ENCODE results near the gene ERI3.

Gene ERI3

DNA sequence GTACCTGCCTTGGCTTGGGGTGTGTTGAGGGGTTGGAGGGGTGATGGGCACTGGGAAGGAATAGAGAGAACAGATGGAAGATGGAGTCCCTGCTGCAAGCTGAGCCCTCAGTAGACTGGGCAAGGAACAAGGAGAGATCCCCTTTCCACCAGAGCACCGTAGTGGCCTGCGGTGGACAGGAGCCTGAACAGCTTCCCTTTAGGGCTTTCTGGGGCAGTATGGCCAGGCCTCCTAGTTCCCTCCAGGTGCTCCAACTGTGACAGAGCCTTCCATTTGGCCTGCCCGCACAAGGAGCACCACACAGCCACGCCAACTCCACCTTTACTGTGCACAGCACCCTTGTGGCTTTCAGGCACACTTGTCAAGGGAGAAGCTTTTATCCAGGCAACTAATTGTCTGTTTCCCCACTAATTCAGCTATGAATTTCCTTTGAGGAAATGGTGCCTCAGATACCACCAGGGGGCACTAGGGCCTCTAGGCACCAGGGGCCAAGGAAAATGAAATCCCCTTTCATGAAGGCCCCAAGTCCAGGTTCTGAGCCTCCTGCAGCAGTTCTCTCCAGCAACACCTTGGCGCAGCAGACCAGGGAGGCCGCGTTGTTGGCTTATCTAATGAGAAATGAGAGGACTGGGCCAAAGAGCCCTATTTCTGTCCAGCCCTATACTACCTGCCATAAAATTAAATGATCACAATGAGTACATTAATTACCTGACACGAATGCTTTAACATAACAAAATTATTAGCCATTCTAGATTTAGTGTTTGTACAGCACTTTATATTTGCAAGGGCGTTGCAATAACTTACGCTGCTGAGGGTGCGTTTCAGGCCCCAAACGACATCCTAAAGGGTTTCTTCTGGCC, 23.1 kb upstream of the ERI3 start:
- DNase-seq (ENCODE audit: insufficient read length, low spot score) (no peak), FAIRE-seq (no peak)
- TF ChIP-seq, protein P1, sequence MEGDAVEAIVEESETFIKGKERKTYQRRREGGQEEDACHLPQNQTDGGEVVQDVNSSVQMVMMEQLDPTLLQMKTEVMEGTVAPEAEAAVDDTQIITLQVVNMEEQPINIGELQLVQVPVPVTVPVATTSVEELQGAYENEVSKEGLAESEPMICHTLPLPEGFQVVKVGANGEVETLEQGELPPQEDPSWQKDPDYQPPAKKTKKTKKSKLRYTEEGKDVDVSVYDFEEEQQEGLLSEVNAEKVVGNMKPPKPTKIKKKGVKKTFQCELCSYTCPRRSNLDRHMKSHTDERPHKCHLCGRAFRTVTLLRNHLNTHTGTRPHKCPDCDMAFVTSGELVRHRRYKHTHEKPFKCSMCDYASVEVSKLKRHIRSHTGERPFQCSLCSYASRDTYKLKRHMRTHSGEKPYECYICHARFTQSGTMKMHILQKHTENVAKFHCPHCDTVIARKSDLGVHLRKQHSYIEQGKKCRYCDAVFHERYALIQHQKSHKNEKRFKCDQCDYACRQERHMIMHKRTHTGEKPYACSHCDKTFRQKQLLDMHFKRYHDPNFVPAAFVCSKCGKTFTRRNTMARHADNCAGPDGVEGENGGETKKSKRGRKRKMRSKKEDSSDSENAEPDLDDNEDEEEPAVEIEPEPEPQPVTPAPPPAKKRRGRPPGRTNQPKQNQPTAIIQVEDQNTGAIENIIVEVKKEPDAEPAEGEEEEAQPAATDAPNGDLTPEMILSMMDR (IDR thresholded peaks at IDR 0.05; ENCODE audit: insufficient read depth, missing control alignments) = peak; percentile 73

DNA sequence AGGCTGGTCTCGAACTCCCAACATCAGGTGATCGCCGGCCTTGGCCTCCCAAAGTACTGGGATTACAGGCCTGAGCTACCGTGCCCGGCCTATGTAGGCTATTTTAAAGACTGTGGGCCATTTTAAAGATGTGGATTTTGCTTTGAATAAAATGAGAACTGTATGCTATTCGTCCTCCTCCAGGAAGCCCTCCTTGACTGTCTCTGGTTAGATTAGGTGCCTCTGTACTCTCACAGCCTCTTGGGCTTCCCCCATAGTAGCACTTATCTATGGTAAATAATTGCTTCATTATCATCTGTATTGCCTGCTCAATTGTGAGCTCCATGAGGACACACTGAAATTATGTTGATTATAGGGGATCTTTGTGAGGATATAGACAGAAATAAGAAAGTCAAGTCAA, 20.5 kb upstream of the ERI3 start:
- DNase-seq (ENCODE audit: insufficient read length, low spot score) (no peak), FAIRE-seq (no peak)
- TF ChIP-seq, protein P1 (IDR thresholded peaks at IDR 0.05; ENCODE audit: insufficient read depth, missing control alignments) = no peak

DNA sequence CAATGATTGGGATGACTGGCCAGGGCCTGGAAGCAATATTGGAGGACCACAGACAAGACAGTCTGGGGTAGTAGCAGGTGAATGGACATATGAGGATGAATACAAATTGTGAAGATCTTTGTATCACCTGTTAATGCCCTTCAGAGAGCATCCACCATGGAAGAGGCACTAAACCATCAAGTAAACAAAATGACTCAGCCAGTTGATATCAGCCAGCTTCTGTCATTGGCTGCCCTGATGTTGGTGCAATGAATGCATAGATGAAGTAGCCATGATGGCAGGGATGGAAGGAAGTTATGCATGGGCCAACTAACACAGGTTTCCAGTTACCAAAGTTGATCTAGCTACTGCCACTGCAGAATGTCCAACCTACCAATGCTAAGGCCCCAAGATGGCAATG, 16.1 kb upstream of the ERI3 start:
- no peak for DNase-seq (ENCODE audit: insufficient read length, low spot score)
- FAIRE-seq = no peak
- TF ChIP-seq, protein P1 (IDR thresholded peaks at IDR 0.05; ENCODE audit: insufficient read depth, missing control alignments) = no peak

DNA sequence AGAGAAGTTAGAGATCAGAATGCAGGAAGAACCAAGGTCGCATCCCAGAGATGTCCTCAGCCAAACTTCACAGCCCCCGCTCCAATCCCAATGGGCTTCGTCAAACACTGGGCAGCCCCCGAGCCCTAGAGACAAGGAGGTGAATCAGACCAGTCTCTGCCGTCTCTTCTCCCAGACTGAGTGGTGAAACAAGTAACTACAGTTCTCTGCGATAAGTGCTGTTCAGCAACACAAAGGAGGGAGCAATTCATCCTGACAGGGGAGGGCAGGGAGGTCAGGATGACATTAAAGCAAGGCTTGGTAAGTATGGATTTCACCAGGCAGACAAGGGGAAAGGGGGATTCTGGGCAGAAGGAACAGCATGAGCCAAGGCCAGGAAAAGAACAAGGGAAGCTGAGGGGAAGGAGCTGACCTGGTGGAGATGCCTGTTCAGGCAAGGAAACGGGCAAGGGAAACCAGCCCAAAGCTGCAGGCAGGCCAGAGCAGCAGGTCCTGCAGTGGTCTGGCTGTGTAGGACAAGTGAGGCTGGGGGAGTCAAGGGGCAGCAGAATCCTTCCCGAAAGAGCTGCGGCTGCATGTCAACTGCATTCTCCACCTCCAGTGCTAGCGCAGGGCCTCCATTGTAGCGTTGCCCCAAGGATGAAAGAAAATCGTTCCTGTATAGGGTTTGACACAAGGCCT, 13.6 kb upstream of the ERI3 start:
- TF ChIP-seq, protein P1 (IDR thresholded peaks at IDR 0.05; ENCODE audit: insufficient read depth, missing control alignments) = no peak
- FAIRE-seq = no peak

DNA sequence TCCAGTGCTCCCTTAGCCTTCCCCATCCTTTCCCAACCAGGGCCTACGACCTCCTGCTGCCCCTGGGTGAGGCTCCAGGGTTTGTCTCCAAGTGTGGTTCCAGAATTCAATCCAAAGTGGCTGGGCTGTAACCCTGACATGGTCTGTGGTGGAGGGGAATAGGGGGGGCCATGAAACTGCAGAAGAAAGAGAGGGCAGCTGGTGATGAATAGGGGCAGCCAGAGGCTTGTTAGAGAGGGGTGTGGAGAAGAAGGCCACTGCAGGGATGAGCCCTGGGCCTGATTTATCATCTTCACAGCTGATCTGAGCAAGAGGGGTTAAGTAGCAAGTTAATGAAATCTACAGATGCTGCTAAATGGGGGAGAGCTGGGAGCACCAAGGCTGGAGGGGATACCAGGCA, 12.9 kb upstream of the ERI3 start:
- FAIRE-seq (no peak), DNase-seq (ENCODE audit: insufficient read length, low spot score) (no peak)
- TF ChIP-seq, protein P1 (IDR thresholded peaks at IDR 0.05; ENCODE audit: insufficient read depth, missing control alignments) = no peak

More for the DNA sequence above, 13.6 kb upstream of the ERI3 start:
- no peak for DNase-seq (ENCODE audit: insufficient read length, low spot score)

DNA sequence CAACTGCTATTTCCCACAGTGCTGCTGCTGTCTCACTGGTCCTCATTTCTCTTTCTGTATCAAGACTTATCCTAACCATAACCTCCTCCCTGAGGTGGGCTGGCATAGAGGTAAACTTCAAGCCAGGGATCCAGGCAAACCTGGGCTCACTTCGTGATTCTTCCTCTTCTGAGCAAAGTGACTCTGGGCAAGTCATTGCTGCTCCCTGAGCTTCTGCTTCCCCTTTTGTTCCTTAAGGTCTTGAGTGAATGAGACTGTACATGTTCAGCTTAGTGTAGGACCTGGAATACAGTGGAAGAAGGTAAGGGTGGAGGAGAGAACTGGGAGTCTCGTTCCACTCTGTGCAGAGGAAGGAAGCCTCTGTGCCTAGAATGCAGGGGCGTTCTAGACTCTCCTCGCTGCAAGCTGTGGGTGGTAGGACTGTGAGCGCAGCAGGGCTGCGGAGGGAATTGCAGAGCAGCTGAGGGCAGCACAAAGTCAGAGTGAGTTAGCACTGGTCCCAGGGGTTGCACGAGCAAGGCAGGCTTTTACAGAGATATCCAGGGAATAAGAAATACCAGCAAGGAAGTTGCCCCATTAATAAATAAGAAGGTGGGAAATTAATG, 11.4 kb upstream of the ERI3 start:
- DNase-seq (ENCODE audit: insufficient read length, low spot score) (no peak), FAIRE-seq (no peak)
- TF ChIP-seq, protein P1 (IDR thresholded peaks at IDR 0.05; ENCODE audit: insufficient read depth, missing control alignments) = no peak

Data from D721Med (cell line).